Body of pancreas (tissue), 4 donors: Measurements from ENCODE around the gene NFX1.

Source experiments
- POLR2A ChIP-seq, 3 donors: fragments of 450-650 bp; IDR thresholded peaks; one replicate each; pipeline ENCODE4 v1.6.1; 2016; ENCODE audit warnings: antibody characterized with exemption in 3 of 3, mild to moderate bottlenecking in 2 of 3
- TF ChIP-seq, protein P1 (sequence below), 7 experiments: fragments of 450-650 bp in 4 of 7; fragments of 200-600 bp in 3 of 7; sonication (generic) in 3 of 7; IDR thresholded peaks; one replicate each; pipeline ENCODE4 v1.5.1; 2016 to 2019; ENCODE audit warnings: antibody characterized with exemption in 7 of 7

DNA sequence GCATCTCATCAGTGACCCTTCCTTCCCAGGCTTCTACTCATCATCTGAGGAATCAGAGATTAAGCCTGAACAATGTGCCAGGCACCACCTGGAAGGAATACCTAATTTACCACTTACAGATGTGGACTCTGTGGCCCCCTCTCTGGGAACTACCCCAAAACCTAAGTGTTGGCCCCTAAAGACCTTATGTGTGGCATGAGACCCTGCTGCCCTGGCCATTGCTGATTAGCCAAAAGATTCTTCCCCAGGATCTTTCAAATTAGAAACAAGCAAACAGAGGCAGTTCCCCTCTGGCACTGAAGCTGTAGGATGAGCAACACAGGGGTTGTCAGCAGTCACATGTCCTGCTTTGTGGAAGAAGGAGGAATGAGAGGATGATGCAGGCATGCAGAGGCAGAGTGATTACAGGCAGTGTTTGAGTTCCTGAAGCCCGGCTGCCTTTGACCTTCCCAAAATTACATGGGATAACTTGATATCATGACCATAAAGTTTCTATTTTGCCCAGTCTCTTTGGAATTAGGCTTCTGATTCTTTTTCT lies 39.8 kb upstream of the NFX1 start:
- TF ChIP-seq, protein P1, sequence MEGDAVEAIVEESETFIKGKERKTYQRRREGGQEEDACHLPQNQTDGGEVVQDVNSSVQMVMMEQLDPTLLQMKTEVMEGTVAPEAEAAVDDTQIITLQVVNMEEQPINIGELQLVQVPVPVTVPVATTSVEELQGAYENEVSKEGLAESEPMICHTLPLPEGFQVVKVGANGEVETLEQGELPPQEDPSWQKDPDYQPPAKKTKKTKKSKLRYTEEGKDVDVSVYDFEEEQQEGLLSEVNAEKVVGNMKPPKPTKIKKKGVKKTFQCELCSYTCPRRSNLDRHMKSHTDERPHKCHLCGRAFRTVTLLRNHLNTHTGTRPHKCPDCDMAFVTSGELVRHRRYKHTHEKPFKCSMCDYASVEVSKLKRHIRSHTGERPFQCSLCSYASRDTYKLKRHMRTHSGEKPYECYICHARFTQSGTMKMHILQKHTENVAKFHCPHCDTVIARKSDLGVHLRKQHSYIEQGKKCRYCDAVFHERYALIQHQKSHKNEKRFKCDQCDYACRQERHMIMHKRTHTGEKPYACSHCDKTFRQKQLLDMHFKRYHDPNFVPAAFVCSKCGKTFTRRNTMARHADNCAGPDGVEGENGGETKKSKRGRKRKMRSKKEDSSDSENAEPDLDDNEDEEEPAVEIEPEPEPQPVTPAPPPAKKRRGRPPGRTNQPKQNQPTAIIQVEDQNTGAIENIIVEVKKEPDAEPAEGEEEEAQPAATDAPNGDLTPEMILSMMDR (IDR thresholded peaks at IDR 0.05) = no peak
- TF ChIP-seq POLR2A (IDR thresholded peaks at IDR 0.05) = no peak
